Heart left ventricle (tissue), 13 donors: ENCODE data around the gene DCPS.
A peak's percentile ranks its signal among the peaks of the same experiment; 100 is the strongest.

Source experiments
- CTCF ChIP-seq, 12 donors: fragments of 200-600 bp; sonication (generic) in 4 of 12; IDR thresholded peaks; one replicate each; pipeline versions ENCODE4 v1.5.0 to v1.8.0; 2018 to 2022; ENCODE audit warnings: antibody characterized with exemption in 12 of 12, mild to moderate bottlenecking in 5 of 12
- POLR2A ChIP-seq, 2 donors: fragments of 450-650 bp; IDR thresholded peaks; one replicate each; pipeline ENCODE4 v1.6.1; 2017; ENCODE audit warnings: antibody characterized with exemption in 2 of 2, mild to moderate bottlenecking in 2 of 2, moderate library complexity in 2 of 2
- donor health status: ischemic (EF 13 %, LVEDD 7.1; RV severe dilation, severe dysfunction).
- donor health status: DM: no; HTN: yes; CAD: no.
- donor health status: DM: no; HTN: no; CAD: no.
- donor health status: ischemic (EF 25% LVEDD 6.9; RV normal size, moderate dysfunction).
- donor health status: ischemic (EF 25% LVEDD 5.7; RV mildly dilated, moderate dysfunction).
- donor health status: ischemic (EF 35%, LVEDD 5.7; RV mildly dilated, moderate dysfunction).
- donor health status: nonischemic (EF 11% LVEDD 7.7; RV severe dilation, severe dysfunction).
- donor health status: DM: yes; HTN: yes; CAD: no.
- donor health status: PGD.
- donor health status: ischemic (EF 29% LVEDD 5.4; RV normal size, mild dysfunction).
- donor health status: nonischemic (EF 23%, LVEDD 6.1; RV moderate dilation, normal function).

GRCh38 chr11:126317756-126318573 lies 14.1 kb downstream of the DCPS start:
- TF ChIP-seq CTCF (IDR thresholded peaks at IDR 0.05) (peak in 1 of 12 donors; percentile 12), POLR2A (IDR thresholded peaks at IDR 0.05) (no peak)
